BE2C (cell line): ENCODE results near the gene GZMM.
A peak's percentile ranks its signal among the peaks of the same experiment; 100 is the strongest.

Source experiments
- DNase-seq: peaks from one replicate; pipeline ENCODE4 v3.0.0-alpha.2; 2020
- H3K27me3 ChIP-seq: fragments of 250-450 bp; sonication (Bioruptor Pico); 2 replicates; pipeline ENCODE4 v1.5.1; 2020; ENCODE audit warnings: mild to moderate bottlenecking
- H3K36me3 ChIP-seq: fragments of 250-450 bp; sonication (Bioruptor Pico); 2 replicates; pipeline ENCODE4 v1.5.1; 2020; ENCODE audit warnings: mild to moderate bottlenecking
- H3K4me1 ChIP-seq: fragments of 250-450 bp; sonication (Bioruptor Pico); 2 replicates; pipeline ENCODE4 v1.5.1; 2020
- H3K4me3 ChIP-seq: 2 replicates; pipeline ENCODE4 v1.5.1; 2011; ENCODE audit warnings: low read depth, low read length
- H3K9me3 ChIP-seq: fragments of 250-450 bp; sonication (Bioruptor Pico); 2 replicates; pipeline ENCODE4 v1.5.1; 2020
- CTCF ChIP-seq: IDR thresholded peaks from 2 replicates; pipeline ENCODE4 v1.5.1; 2012; ENCODE audit warnings: mild to moderate bottlenecking, low read depth, low read length

GZMM gene

DNA sequence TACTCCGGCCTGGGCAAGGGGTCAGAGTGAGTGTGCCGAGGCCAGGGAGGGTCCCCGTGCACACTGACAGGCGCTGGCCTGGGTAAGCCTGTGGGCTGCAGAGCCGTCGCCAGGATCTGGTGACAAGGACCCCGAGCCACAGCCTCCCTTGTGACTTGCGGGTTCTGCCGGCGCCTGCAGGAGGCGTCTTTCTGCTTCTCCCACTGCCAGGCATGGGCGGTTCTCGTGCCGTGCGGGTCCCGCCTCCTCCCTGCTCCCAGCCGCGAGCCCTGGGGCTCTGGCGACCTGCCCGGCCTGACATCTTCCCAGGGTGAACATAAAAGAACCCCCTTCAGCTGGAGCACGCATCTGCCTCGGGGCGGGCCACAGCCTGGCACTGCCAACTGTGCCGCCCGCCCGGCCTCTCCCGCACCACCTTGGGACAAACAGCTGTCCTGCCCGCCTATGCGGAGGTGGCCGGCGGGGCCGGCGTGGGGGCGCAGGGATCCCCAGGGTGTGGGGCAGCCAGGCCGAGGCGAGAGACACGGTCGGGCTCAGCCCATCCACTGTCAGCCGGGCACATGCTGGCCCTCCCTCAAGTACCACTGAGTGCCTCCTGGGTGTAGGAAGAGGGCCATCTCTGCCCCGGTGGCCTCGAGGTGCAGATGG lies 44.4 kb downstream of the GZMM start:
- peak; percentile 75 for TF ChIP-seq CTCF
- H3K36me3 ChIP-seq = peaks cover 6% of the 10 kb centered on the region
- H3K9me3 ChIP-seq = no peaks in the 10 kb centered on the region
- peak overlapping the region; percentile 51 for H3K4me3 ChIP-seq
- peaks cover 12% of the 10 kb centered on the region for H3K4me1 ChIP-seq
- DNase-seq = peak; percentile 98
- H3K27me3 ChIP-seq = no peaks in the 10 kb centered on the region

DNA sequence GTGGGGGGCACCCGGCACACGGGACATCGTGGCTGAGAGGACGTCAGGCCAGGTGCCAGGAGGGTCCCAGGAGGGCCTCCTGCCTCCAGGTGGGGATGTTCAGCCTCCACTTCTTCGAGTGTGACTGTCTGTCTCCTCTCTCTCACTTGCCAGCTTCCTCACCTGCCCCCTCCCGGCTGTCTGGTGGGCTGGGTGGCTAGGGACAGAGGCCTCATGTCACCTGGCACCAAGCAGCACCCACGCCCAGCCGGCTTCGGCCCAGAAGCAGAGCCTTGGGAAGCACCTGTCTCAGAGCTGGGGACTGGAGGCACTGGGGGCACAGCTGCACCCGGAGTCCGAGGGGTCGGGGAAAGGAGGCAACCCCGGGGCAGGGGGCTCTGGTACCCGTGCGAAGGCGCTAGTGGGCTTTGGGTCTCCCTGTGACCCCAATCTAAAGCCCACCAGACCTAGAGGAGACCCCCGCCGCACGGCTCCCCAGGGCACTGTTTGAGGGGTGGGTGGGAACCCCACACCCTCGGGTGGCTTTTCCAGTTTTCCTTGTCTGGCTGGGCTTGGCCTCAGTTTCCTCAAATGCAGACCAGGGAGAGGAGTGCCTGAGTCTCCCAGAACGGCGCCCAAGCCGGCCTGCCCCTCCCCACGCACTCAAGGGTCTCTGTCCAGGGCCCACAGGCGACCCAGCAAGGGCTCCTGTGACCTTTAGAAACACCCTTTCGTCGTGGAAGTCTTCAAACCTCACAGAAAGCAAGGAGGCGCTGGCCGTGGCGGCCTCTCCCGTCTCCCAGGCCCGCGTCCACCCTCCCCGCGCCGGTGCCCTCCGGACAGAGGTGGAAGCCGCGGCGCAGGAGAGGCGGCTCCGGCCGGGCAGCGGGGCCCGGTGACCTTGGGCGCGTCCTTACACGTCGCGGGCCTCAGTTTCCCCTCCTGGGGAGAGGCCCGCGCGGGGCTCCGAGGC lies 45.2 kb downstream of the GZMM start:
- peaks cover 12% of the 10 kb centered on the region for H3K4me1 ChIP-seq
- no peaks in the 10 kb centered on the region for H3K36me3 ChIP-seq
- no peaks in the 10 kb centered on the region for H3K27me3 ChIP-seq
- H3K9me3 ChIP-seq = no peaks in the 10 kb centered on the region
- TF ChIP-seq CTCF = 0 out of 2 replicates have a peak, but pooled peaks have one; percentile 7
- peak overlapping the region; percentile 51 for H3K4me3 ChIP-seq
- DNase-seq = peak; percentile 46

DNA sequence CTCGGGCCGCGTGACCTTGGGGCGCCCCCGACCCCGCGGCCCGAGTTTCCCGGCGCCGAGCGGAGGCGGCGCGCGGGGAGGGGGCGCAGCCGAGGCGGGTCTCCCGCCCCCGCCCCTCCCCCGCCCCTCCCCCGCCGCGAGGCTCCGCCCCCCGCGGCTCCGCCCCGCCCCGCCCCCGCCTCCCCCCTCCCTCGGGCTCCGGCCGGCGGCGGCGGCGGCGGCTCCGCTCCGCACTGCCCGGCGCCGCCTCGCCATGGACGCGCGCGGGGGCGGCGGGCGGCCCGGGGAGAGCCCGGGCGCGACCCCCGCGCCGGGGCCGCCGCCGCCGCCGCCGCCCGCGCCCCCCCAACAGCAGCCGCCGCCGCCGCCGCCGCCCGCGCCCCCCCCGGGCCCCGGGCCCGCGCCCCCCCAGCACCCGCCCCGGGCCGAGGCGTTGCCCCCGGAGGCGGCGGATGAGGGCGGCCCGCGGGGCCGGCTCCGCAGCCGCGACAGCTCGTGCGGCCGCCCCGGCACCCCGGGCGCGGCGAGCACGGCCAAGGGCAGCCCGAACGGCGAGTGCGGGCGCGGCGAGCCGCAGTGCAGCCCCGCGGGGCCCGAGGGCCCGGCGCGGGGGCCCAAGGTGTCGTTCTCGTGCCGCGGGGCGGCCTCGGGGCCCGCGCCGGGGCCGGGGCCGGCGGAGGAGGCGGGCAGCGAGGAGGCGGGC lies 46.0 kb downstream of the GZMM start, which contains the start of gene HCN2:
HCN2 (plus strand) TSS at position 189 of the 703 bp plus-strand sequence; CDS start at position 254, 65 bp downstream.
- Histone ChIP-seq H3K4me1 (peaks cover 12% of the 10 kb centered on the region), H3K36me3 (no peaks in the 10 kb centered on the region), H3K4me3 (peak within 1 kb of the TSS; percentile 51), H3K27me3 (no peaks in the 10 kb centered on the region), H3K9me3 (no peaks in the 10 kb centered on the region)
- TF ChIP-seq CTCF = no peak
- DNase-seq = no peak

- H3K4me1 ChIP-seq = peaks cover 12% of the 10 kb centered on the region
- TF ChIP-seq CTCF = no peak
- H3K27me3 ChIP-seq = no peaks in the 10 kb centered on the region
- H3K4me3 ChIP-seq = peak overlapping the region; percentile 43
- DNase-seq = peak; percentile 61
- no peaks in the 10 kb centered on the region for H3K9me3 ChIP-seq
- no peaks in the 10 kb centered on the region for H3K36me3 ChIP-seq
Observed at GRCh38 chr19:590396-590745, 46.5 kb downstream of the GZMM start.

DNA sequence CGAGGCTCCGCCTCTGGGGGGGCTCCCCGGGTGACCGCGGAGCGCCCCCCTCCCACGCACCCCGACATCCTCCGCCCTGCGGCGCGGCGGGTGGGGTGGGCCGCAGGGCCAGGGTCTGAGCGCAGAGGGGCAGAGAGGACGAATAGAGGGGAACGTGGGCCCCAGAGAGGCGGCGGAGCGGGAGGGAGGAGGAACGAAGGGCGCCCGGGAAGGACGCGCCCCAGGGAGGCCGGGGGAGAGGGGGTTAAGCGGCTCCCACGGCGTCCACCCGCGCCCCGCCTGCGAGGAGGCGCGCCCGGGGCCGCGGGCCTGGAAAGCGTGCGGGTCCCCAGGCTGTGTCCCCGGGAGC lies 46.9 kb downstream of the GZMM start:
- DNase-seq = no peak
- peak overlapping the region; percentile 43; the same call in 1 of the 2 replicates for H3K4me3 ChIP-seq
- peaks cover 12% of the 10 kb centered on the region for H3K4me1 ChIP-seq
- H3K9me3 ChIP-seq = no peaks in the 10 kb centered on the region
- H3K27me3 ChIP-seq = no peaks in the 10 kb centered on the region
- H3K36me3 ChIP-seq = no peaks in the 10 kb centered on the region
- TF ChIP-seq CTCF = no peak
